Fibroblast of mammary gland (primary cell): ENCODE results near the gene KRTAP4-7.
"Not testable (repeated sequence)": the region's sequence is repeated elsewhere in the genome, so short reads cannot be mapped to it uniquely, and the experiment has no call there.

Experiments used
- DNase-seq: peaks from one replicate; pipeline ENCODE4 v3.0.0-alpha.2; 2010; ENCODE audit warnings: low read depth
- H3K4me3 ChIP-seq: 2 replicates; pipeline ENCODE4 v1.5.1; 2011; ENCODE audit warnings: low read depth, mild to moderate bottlenecking, low read length, moderate library complexity; ENCODE audit not compliant: control insufficient read depth
- TF ChIP-seq, protein P1 (sequence below): conservative IDR thresholded peaks from 2 replicates; pipeline ENCODE4 v1.5.1; 2011; ENCODE audit warnings: low read depth, low read length, inconsistent platforms; ENCODE audit not compliant: control insufficient read depth, insufficient read depth

Gene KRTAP4-7

GRCh38 chr17:41084100-41084856 lies at the start of gene KRTAP4-7:
TSS of gene KRTAP4-7 (plus strand) at chr17:41084150. CDS start at chr17:41084207, 57 bp downstream.
- not testable (repeated sequence) for H3K4me3 ChIP-seq, DNase-seq

DNA sequence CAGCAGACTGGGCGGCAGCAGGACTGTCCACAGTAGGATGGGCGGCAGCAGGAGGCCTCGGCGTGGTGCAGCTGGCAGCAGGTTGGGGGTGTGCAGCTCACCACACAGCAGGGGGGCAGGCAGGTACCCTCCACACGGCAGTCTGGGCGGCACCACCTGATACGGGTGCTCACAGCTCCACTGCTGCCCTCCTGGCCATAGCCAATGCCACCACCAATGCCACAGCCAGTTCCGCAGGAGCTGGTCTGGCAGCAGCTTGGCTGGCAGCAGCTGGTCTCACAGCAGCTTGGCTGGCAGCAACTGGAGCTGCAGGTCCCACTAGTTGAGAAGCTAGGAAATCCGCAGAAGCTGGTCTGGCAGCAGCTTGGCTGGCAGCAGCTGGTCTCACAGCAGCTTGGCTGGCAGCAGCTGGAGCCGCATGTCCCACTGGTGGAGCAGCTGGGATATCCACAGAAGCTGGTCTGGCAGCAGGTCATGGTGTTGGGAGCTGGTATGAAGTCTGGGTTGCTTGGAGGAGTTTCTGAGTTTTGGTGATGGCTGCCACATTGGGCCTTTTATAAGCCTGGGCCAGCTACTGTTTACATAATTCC lies 49.5 kb upstream of the KRTAP4-7 start, which contains the start of gene KRTAP1-3:
KRTAP1-3 (minus strand) TSS at position 529 of the 590 bp plus-strand sequence; CDS start at position 476, 53 bp downstream.
- DNase-seq, H3K4me3 ChIP-seq: not testable (repeated sequence)

DNA sequence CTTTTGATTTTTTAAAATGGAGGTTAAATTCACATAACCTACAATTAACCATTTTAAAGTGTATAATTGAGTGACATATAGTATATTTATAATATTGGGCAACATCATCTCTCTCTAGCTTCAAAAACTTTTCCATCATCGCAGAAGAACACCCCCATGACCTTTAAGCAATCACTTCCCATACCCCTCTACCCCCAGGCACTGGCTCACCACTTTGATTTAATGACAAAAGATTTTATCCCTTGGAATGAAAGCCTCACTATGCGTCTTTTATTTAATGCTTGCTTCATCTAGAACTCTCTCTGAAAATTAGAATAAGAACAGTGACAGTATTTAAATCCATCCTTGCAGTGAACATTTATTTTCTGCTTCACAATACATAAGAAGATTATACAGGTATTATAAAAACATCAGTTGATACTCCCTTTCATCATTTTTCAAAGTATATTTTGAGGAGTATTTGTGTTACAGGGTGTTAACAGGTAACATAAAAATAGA lies 46.0 kb upstream of the KRTAP4-7 start:
- H3K4me3 ChIP-seq, result no peak overlapping the region
- TF ChIP-seq, protein P1, sequence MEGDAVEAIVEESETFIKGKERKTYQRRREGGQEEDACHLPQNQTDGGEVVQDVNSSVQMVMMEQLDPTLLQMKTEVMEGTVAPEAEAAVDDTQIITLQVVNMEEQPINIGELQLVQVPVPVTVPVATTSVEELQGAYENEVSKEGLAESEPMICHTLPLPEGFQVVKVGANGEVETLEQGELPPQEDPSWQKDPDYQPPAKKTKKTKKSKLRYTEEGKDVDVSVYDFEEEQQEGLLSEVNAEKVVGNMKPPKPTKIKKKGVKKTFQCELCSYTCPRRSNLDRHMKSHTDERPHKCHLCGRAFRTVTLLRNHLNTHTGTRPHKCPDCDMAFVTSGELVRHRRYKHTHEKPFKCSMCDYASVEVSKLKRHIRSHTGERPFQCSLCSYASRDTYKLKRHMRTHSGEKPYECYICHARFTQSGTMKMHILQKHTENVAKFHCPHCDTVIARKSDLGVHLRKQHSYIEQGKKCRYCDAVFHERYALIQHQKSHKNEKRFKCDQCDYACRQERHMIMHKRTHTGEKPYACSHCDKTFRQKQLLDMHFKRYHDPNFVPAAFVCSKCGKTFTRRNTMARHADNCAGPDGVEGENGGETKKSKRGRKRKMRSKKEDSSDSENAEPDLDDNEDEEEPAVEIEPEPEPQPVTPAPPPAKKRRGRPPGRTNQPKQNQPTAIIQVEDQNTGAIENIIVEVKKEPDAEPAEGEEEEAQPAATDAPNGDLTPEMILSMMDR, result no peak
- no peak for DNase-seq

DNA sequence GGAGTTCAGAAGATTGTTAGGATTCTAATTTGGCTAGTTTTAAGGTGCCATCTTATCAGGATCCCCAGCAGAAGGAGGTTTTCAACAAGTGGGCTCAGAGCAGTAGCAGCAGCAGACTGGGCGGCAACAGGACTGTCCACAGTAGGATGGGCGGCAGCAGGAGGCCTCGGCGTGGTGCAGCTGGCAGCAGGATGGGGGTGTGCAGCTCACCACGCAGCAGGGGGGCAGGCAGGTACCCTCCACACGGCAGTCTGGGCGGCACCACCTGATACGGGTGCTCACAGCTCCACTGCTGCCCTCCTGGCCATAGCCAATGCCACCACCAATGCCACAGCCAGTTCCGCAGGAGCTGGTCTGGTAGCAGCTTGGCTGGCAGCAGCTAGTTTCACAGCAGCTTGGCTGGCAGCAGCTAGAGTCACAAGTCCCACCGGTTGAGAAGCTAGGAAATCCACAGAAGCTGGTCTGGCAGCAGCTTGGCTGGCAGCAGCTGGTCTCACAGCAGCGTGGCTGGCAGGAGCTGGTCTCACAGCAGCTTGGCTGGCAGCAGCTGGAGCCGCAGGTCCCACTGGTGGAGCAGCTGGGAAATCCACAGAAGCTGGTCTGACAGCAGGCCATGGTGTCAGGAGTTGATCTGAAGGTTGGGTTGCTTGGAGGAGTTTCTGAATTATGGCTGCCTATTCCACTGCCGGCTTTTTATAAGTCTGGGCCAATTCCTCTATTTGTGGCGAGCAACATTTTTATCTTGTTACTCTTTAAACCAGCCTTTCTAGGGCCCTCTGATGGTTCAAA lies 43.0 kb upstream of the KRTAP4-7 start, which contains the start of gene KRTAP1-1:
KRTAP1-1 (minus strand) TSS at position 668 of the 789 bp plus-strand sequence; CDS start at position 615, 53 bp downstream.
- not testable (repeated sequence) for H3K4me3 ChIP-seq
- DNase-seq, result peak; percentile 38

- TF ChIP-seq, protein P1, result no peak
- no peak overlapping the region for H3K4me3 ChIP-seq
- DNase-seq, result no peak
These were observed 41.0 kb upstream of the KRTAP4-7 start for GRCh38 chr17:41042953-41043352.

DNA sequence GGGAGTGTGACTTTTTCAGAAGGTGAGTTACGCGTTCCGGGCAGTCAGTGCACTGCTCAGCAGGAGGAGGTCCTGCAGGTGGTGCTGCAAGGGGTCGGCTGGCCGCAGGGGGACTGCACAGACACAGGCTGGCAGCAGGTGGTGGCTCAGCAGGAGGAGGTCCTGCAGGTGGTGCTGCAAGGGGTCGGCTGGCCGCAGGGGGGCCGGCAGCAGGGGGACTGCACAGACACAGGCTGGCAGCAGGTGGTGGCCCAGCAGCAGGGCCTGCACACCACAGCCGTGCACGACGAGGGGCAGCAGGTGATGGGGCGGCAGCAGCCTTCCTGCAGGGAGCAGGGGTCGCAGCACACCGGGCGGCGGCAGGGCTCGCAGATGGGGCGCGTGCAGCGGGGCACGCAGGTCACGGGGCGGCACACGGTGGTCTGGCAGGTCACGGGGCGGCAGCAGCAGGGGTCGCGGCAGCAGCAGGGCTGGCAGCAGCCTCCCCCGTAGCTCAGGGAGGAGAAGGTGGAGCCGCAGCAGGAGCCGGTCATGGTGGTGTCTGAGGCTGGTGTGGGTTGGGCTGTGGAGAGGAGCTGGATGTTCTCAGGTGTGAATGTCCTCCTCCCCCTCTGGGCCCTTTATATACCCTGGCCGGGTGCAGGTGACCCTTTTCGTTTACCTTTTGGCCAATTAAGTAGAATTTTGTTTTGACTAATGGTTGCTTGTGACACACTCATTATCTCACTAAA lies 37.0 kb upstream of the KRTAP4-7 start, which contains the start of gene KRTAP2-1:
KRTAP2-1 (minus strand) TSS at position 582 of the 731 bp plus-strand sequence; CDS start at position 533, 49 bp downstream.
- not testable (repeated sequence) for H3K4me3 ChIP-seq, DNase-seq

DNA sequence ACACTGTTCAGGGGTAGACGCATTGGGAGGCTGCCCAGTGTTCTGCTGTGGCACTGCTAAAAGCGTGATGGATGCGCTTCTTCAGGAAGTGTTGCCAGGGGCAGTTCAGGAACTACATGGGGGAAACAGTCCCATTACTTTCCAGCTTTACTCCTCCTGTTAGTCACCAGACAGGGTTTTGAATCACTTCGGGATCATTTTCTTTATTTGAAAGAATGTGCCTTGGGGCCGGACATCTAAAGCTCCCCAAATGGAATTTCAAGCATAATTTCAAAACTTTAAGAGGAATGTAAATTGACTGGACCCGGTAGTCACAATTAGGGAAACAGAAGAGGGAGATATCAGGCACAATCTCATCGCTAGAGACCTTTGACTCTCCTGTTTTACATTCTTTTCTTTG lies 35.5 kb upstream of the KRTAP4-7 start:
- no peak for DNase-seq
- TF ChIP-seq, protein P1, result no peak
- H3K4me3 ChIP-seq, result no peak overlapping the region

GRCh38 chr17:41049110-41049509 lies 34.8 kb upstream of the KRTAP4-7 start:
- peak; percentile 60 for DNase-seq
- TF ChIP-seq, protein P1, result no peak
- H3K4me3 ChIP-seq, result no peak overlapping the region
